Breast epithelium (tissue), 4 donors: Measurements from ENCODE around the gene C1QTNF7. TPM values are rescaled to one million over a fixed set of nuclear protein-coding genes. Genes with fewer than 3 reads are reported as not detected.

Experiments
- DNase-seq, 2 donors: peaks; one replicate each; pipeline ENCODE4 v3.0.0-alpha.2; 2019; ENCODE audit warnings: low spot score in 2 of 2
- H3K27ac ChIP-seq, 2 donors: fragments of 200-600 bp; sonication (generic) in 1 of 2; one replicate each; pipeline ENCODE4 v1.5.1; 2016 to 2019; ENCODE audit warnings: mild to moderate bottlenecking in 1 of 2
- H3K27me3 ChIP-seq, 2 donors: fragments of 200-600 bp; sonication (generic) in 1 of 2; one replicate each; pipeline versions ENCODE4 v1.5.1 to v1.6.0; 2017 to 2019; ENCODE audit warnings: control low read depth in 1 of 2, mild to moderate bottlenecking in 1 of 2
- H3K36me3 ChIP-seq: fragments of 200-600 bp; one replicate; pipeline ENCODE4 v1.5.1; 2019
- H3K4me1 ChIP-seq, 2 donors: fragments of 200-600 bp; sonication (generic); one replicate each; pipeline ENCODE4 v1.5.1; 2016 to 2019; ENCODE audit warnings: control low read depth in 1 of 2
- H3K4me3 ChIP-seq, 3 donors: fragments of 200-600 bp; sonication (generic); 1 replicate in 2 of 3; 2 replicates in 1 of 3; pipeline ENCODE4 v1.5.1; 2016 to 2019; ENCODE audit warnings: mild to moderate bottlenecking in 3 of 3, moderate library complexity in 2 of 3
- H3K9me3 ChIP-seq, 2 donors: fragments of 200-600 bp; sonication (generic) in 1 of 2; one replicate each; pipeline ENCODE4 v1.5.1; 2016 to 2019; ENCODE audit warnings: control low read depth in 1 of 2
- POLR2A ChIP-seq: fragments of 450-650 bp; IDR thresholded peaks from one replicate; pipeline ENCODE4 v1.6.1; 2016; ENCODE audit warnings: antibody characterized with exemption, mild to moderate bottlenecking, moderate library complexity
- POLR2AphosphoS5 ChIP-seq, 3 donors: sonication (generic); formaldehyde crosslinking; IDR thresholded peaks; one replicate each; pipeline ENCODE4 v1.6.1; 2017; ENCODE audit warnings: antibody characterized with exemption in 3 of 3
- intact Hi-C: fragments of 100-400 bp; cut with DNase I; formaldehyde crosslinking; loops from one replicate; pipeline ENCODE4 v1.15.1; 2023; ENCODE audit warnings: low total_unique reads
- total RNA-seq, 3 donors: library from RNA; depleted of rRNA; stranded (reverse); fragments of >200 nt; gene quantifications; one replicate each; pipeline ENCODE4 v1.1.0, GENCODE V29; 2016
- TF ChIP-seq, protein P1 (sequence below), 3 donors: fragments of 450-650 bp; IDR thresholded peaks; one replicate each; pipeline ENCODE4 v1.5.1; 2016 to 2017; ENCODE audit warnings: antibody characterized with exemption in 3 of 3, mild to moderate bottlenecking in 3 of 3, moderate library complexity in 3 of 3

C1QTNF7 gene
- total RNA-seq, 3 donors from 2014 or later: 2.2 to 14.9 (median 2.6) TPM

DNA sequence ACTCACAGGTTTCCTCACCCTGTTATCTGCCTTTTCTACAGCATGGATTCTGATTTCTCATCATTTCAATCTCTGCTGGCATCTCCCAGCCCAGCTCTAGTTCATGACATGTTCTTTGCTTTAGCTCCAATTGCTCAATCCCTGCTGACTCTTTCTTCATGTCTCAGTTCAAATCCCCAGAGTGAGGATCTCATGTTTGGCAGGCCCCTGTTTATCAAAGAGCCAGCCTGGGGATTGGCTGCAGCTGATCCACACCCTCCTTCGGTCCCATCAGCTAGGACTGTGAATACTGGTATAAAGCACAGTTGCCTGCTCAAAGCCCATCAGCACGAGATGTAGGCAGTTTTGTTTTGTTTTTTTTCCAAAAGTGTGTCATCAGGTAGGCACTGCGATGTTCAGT lies 27.5 kb downstream of the C1QTNF7 start:
- TF ChIP-seq, protein P1, sequence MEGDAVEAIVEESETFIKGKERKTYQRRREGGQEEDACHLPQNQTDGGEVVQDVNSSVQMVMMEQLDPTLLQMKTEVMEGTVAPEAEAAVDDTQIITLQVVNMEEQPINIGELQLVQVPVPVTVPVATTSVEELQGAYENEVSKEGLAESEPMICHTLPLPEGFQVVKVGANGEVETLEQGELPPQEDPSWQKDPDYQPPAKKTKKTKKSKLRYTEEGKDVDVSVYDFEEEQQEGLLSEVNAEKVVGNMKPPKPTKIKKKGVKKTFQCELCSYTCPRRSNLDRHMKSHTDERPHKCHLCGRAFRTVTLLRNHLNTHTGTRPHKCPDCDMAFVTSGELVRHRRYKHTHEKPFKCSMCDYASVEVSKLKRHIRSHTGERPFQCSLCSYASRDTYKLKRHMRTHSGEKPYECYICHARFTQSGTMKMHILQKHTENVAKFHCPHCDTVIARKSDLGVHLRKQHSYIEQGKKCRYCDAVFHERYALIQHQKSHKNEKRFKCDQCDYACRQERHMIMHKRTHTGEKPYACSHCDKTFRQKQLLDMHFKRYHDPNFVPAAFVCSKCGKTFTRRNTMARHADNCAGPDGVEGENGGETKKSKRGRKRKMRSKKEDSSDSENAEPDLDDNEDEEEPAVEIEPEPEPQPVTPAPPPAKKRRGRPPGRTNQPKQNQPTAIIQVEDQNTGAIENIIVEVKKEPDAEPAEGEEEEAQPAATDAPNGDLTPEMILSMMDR (IDR thresholded peaks at IDR 0.05): no peak
- peak; percentile 52 to 94 (median 84) for TF ChIP-seq POLR2AphosphoS5 (IDR thresholded peaks at IDR 0.05)
- no peaks in the 10 kb centered on the region for H3K27me3 ChIP-seq
- intact Hi-C loops: loop anchor here (5.0 kb wide), 1 partner anchor 223 kb away; no protein-coding TSS in a partner anchor
- H3K27ac ChIP-seq: peak overlapping the region; percentile 50 to 70
- no peaks in the 10 kb centered on the region for H3K9me3 ChIP-seq
- DNase-seq: peak in 1 of 2 donors; percentile 20
- no peaks in the 10 kb centered on the region for H3K36me3 ChIP-seq
- H3K4me1 ChIP-seq: no peaks in the 10 kb centered on the region
- H3K4me3 ChIP-seq: no peak overlapping the region

DNA sequence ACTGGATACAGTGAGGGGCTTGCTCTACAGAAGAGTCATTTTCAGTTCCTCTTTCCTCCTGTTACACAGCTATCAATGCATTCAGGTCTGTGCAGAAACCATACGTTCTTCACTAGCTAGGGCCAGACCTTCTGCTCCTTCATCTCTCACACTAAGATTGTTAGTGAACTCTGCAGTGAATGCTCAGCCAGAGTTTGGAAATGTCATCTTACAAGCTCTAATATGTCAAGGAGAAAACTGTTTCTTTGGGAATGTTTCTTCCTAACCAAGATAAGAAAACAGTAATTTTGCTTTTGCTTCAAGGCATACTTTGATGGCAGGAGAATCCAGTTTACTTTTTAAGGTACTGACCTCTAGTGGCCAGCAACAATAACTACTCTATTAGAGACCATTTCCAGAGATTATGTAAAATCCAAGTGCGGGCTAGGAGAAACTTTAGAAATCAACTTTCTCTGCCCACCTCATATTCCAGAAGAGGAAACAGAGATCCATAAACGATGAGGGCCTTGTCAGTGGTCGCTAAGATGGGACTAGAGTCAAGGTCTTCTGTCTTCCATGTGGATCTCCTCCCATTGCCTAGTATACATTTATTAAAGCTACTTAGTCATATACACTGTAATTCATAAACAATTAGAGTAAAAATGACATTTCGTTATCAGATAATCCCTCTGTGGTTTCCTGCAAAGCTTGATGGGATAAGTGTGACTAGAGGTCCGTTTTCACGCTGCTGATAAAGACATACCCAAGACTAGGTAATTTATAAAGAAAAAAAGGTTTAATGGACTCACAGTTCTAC lies 29.8 kb downstream of the C1QTNF7 start:
- DNase-seq: no peak
- Histone ChIP-seq H3K9me3 (no peaks in the 10 kb centered on the region), H3K4me1 (no peaks in the 10 kb centered on the region), H3K4me3 (no peak overlapping the region), H3K27ac (peak overlapping the region in 1 of 2 donors; percentile 8), H3K36me3 (no peaks in the 10 kb centered on the region), H3K27me3 (no peaks in the 10 kb centered on the region)
- TF ChIP-seq, protein P1 (IDR thresholded peaks at IDR 0.05): peak; percentile 64 to 80 (median 75)
- no peak for TF ChIP-seq POLR2AphosphoS5 (IDR thresholded peaks at IDR 0.05)
- intact Hi-C loops: loop anchor here (1.0 to 5.0 kb wide), 2 partner anchors 15 to 225 kb away; no protein-coding TSS in a partner anchor

DNA sequence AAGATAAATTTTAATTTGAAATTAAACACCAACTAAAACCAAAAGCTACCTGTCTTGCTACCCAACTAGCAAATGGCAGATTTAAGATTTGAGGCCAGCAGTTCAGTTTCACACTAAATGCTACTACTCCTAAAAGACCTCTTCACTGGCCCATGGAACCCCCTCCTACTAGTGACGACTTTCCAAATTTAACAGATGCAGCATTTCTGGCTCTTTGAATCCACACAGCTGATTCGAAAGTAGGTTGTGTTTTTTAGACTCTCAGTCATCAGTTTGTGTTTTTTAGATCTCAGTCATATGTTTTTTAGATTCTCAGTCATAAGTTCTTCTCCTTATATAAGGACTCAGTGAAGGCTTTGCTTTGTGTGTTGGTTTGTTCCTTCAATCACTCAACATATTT lies 30.8 kb downstream of the C1QTNF7 start:
- no peaks in the 10 kb centered on the region for H3K36me3 ChIP-seq
- DNase-seq: no peak
- no peaks in the 10 kb centered on the region for H3K27me3 ChIP-seq
- no peak overlapping the region for H3K4me3 ChIP-seq
- TF ChIP-seq POLR2AphosphoS5 (IDR thresholded peaks at IDR 0.05) (no peak), POLR2A (no peak)
- TF ChIP-seq, protein P1 (IDR thresholded peaks at IDR 0.05): no peak
- no peaks in the 10 kb centered on the region for H3K4me1 ChIP-seq
- intact Hi-C loops: loop anchor here (5.0 kb wide), 1 partner anchor 226 kb away; no protein-coding TSS in a partner anchor
- H3K27ac ChIP-seq: no peak overlapping the region
- no peaks in the 10 kb centered on the region for H3K9me3 ChIP-seq

DNA sequence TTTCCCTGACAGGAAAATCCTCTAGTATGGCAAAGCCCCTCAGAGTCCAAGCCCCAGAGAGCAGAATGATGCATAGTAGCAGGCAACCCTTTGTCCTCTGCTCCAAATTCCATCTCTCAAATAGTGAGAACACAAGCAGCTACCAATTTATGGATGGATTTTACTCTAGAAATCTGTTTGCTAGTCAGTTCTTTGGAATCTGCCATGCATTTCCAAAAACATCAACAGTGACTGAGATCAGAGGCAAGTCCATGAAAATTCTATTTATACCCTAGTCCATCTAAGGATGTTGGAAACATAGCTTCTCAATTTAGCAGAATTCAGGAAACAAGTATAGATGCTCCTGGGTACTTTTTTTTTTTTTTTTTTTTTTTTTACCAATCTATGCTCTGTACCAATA lies 31.9 kb downstream of the C1QTNF7 start:
- no peak for DNase-seq
- Histone ChIP-seq H3K27ac (no peak overlapping the region), H3K36me3 (no peaks in the 10 kb centered on the region), H3K27me3 (no peaks in the 10 kb centered on the region), H3K4me3 (no peak overlapping the region), H3K4me1 (no peaks in the 10 kb centered on the region), H3K9me3 (no peaks in the 10 kb centered on the region)
- intact Hi-C loops: loop anchor here (5.0 kb wide), 1 partner anchor 227 kb away; no protein-coding TSS in a partner anchor
- TF ChIP-seq, protein P1 (IDR thresholded peaks at IDR 0.05): no peak
- TF ChIP-seq POLR2AphosphoS5 (IDR thresholded peaks at IDR 0.05) (no peak), POLR2A (no peak)

DNA sequence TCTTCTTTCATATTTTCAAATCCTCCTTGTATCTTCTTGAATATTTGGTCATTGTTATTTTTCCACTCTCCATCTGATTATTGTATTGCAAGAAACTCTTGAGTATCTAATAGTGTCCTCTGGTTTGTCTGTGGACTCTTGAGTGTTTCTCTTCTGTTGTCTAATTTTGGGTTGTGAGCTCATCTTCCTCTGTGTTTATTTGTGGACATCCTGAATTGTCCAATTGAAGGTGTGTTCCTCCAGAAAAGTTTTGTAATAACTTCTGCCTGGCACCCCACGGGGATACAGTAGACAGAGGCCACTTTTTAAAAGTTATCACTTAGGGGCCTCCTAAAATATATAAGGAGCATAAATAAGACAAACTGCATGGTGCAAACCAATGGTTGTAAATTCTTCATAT lies 38.8 kb downstream of the C1QTNF7 start:
- no peaks in the 10 kb centered on the region for H3K9me3 ChIP-seq
- H3K4me1 ChIP-seq: no peaks in the 10 kb centered on the region
- TF ChIP-seq, protein P1 (IDR thresholded peaks at IDR 0.05): no peak
- TF ChIP-seq POLR2A (no peak), POLR2AphosphoS5 (IDR thresholded peaks at IDR 0.05) (no peak)
- no peak overlapping the region for H3K4me3 ChIP-seq
- H3K27me3 ChIP-seq: no peaks in the 10 kb centered on the region
- intact Hi-C loops: no loop called here
- H3K36me3 ChIP-seq: no peaks in the 10 kb centered on the region
- no peak for DNase-seq
- no peak overlapping the region for H3K27ac ChIP-seq
